WTC11 (cell line): ENCODE data around the gene FOXB2. TPM values are rescaled to one million over a fixed set of nuclear protein-coding genes. Genes with fewer than 3 reads are reported as not detected.
A peak's percentile ranks its signal among the peaks of the same experiment; 100 is the strongest.

Experiments
- ATAC-seq: fragments of 200-7000 bp; cut with Tn5 transposase; 2 replicates; pipeline ENCODE4 v1.10.0; 2021; ENCODE audit warnings: mild to moderate bottlenecking, moderate library complexity
- CTCF ChIA-PET: fragments of 300-600 bp; sonication (Branson Sonifier 250); formaldehyde crosslinking; loops from one replicate; lab custom pipeline; 2021; ENCODE audit warnings: antibody characterized with exemption; lab: Charles Lee
- POLR2A ChIA-PET: fragments of 350-600 bp; sonication (Branson Sonifier 250); formaldehyde crosslinking; loops from one replicate; lab custom pipeline; 2021; ENCODE audit warnings: antibody characterized with exemption; lab: Charles Lee
- DNase-seq: peaks from one replicate; pipeline ENCODE4 v3.0.0; 2021; ENCODE audit warnings: low spot score
- H3K27ac Mint-ChIP-seq: 2 replicates; pipeline ENCODE4 v1.8.0; 2021; ENCODE audit warnings: mixed read lengths
- H3K27me3 Mint-ChIP-seq: 2 replicates; pipeline ENCODE4 v1.8.0; 2021; ENCODE audit warnings: low read depth, mild to moderate bottlenecking, moderate library complexity, mixed read lengths
- H3K36me3 Mint-ChIP-seq: 2 replicates; pipeline ENCODE4 v1.8.0; 2021; ENCODE audit warnings: mixed read lengths
- H3K4me1 Mint-ChIP-seq: 2 replicates; pipeline ENCODE4 v1.8.0; 2022; ENCODE audit warnings: mixed read lengths
- H3K4me3 Mint-ChIP-seq: 2 replicates; pipeline ENCODE4 v1.8.0; 2021; ENCODE audit warnings: mild to moderate bottlenecking, moderate library complexity, mixed read lengths
- H3K9me3 Mint-ChIP-seq: 2 replicates; pipeline ENCODE4 v1.8.0; 2021; ENCODE audit warnings: mixed read lengths
- NFATC4 ChIP-seq: fragments of 250-450 bp; sonication (Bioruptor Pico); IDR thresholded peaks from 2 replicates; pipeline ENCODE4 v1.9.0; 2021; ENCODE audit warnings: mild to moderate bottlenecking
- NR3C1 ChIP-seq: sonication (generic); formaldehyde crosslinking; conservative IDR thresholded peaks from 2 replicates; pipeline ENCODE4 v1.8.1; 2023; ENCODE audit warnings: low read depth, mild to moderate bottlenecking, missing genetic modification reagents
- OVOL2 ChIP-seq: fragments of 250-450 bp; sonication (Bioruptor Pico); IDR thresholded peaks from 2 replicates; pipeline ENCODE4 v1.9.0; 2021; ENCODE audit warnings: mild to moderate bottlenecking, borderline replicate concordance
- total RNA-seq: library from RNA; stranded (reverse); gene quantifications from 3 replicates; pipeline ENCODE4 v1.2.3, GENCODE V29; 2021
- TF ChIP-seq, protein P1 (sequence below): fragments of 250-450 bp; sonication (Bioruptor Pico); IDR thresholded peaks from 2 replicates; pipeline ENCODE4 v1.9.0; 2021; ENCODE audit warnings: mild to moderate bottlenecking, borderline replicate concordance
- TF ChIP-seq, protein P2 (sequence below): sonication (generic); formaldehyde crosslinking; IDR thresholded peaks from 2 replicates; pipeline ENCODE4 v1.8.1; 2023; ENCODE audit warnings: mild to moderate bottlenecking, moderate library complexity, missing genetic modification reagents
- TF ChIP-seq, protein P3 (sequence below): fragments of 200-600 bp; IDR thresholded peaks from 2 replicates; pipeline ENCODE4 v1.8.0; 2022; ENCODE audit warnings: antibody characterized with exemption
- TF ChIP-seq, protein P4 (sequence below): sonication (generic); formaldehyde crosslinking; IDR thresholded peaks from 2 replicates; pipeline ENCODE4 v1.8.0; 2022; ENCODE audit warnings: missing genetic modification reagents
- TF ChIP-seq, protein P5 (sequence below): sonication (generic); formaldehyde crosslinking; IDR thresholded peaks from 2 replicates; pipeline ENCODE4 v1.8.0; 2023; ENCODE audit warnings: missing genetic modification reagents

The FOXB2 gene
- total RNA-seq, 1 experiment from 2014 or later, result 0.22 TPM

DNA sequence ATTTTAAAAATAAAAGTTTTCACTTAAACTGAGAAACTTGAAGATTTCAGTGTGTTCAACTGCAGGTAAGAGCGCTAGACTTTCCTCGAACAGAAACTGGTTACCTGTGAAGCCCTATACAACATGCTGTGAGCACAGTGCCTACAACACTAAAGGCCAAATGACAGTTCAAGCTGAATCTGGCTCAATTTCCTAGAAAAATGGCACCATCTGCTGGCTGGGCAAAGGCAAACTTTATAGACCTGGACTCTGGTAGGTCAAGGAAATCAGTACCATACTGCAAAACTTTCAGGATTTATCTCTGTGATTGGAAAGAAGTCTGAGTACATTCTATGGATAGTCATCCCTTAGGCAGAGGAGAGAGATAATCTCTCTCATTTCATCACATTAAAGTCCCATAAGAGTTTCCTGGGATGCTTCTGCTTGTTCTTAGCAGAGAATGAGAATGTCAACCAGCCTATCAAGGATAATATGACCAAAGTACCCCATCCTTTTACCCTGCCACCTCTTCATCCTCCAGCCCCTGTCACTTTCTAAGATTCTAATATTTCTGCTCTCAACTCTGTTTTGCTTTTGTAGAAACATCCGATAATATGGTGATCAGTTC is 31.8 kb upstream of the FOXB2 start:
- CTCF ChIA-PET, result interaction anchor here (0.6 to 3.1 kb wide), 11 partner anchors 9 to 1381 kb away, joined by 3 to 32 read pairs (median 4); no protein-coding TSS in a partner anchor

DNA sequence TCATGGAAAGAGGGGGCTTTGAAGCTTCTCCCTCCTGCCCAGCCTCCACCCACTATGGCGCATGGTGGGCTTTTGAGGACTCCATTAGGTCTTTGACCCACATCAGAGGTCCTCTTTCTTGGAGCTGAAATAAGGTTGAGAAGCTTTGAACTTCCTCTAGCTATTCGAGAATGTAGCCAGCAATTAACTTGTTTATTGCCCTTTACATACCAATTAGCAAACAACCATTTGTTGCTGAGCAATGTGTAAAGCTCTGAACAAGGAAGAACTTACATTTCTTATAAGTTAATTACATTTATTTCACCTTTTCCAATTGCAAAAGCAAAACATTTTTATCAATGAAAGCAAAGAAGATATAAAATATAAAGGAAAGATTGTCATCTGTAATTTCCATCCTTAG is 30.5 kb upstream of the FOXB2 start:
- H3K9me3 Mint-ChIP-seq, result peaks cover 5% of the 10 kb centered on the region
- ATAC-seq, result no peak
- CTCF ChIA-PET, result interaction anchor here (1.4 to 3.1 kb wide), 3 partner anchors 21 to 233 kb away, joined by 3 to 32 read pairs (median 9); no protein-coding TSS in a partner anchor

More for the DNA sequence above, 31.8 kb upstream of the FOXB2 start:
- POLR2A ChIA-PET, result no interaction called here
- Mint-ChIP-seq H3K36me3 (no peaks in the 10 kb centered on the region; the same call in 1 of the 2 replicates), H3K27me3 (no peaks in the 10 kb centered on the region), H3K9me3 (peaks cover 5% of the 10 kb centered on the region), H3K4me3 (no peak overlapping the region), H3K4me1 (peaks cover 6% of the 10 kb centered on the region; the same call in 1 of the 2 replicates), H3K27ac (no peak overlapping the region)
- DNase-seq (peak; percentile 47), ATAC-seq (peak; percentile 89)
- TF ChIP-seq, protein P1, sequence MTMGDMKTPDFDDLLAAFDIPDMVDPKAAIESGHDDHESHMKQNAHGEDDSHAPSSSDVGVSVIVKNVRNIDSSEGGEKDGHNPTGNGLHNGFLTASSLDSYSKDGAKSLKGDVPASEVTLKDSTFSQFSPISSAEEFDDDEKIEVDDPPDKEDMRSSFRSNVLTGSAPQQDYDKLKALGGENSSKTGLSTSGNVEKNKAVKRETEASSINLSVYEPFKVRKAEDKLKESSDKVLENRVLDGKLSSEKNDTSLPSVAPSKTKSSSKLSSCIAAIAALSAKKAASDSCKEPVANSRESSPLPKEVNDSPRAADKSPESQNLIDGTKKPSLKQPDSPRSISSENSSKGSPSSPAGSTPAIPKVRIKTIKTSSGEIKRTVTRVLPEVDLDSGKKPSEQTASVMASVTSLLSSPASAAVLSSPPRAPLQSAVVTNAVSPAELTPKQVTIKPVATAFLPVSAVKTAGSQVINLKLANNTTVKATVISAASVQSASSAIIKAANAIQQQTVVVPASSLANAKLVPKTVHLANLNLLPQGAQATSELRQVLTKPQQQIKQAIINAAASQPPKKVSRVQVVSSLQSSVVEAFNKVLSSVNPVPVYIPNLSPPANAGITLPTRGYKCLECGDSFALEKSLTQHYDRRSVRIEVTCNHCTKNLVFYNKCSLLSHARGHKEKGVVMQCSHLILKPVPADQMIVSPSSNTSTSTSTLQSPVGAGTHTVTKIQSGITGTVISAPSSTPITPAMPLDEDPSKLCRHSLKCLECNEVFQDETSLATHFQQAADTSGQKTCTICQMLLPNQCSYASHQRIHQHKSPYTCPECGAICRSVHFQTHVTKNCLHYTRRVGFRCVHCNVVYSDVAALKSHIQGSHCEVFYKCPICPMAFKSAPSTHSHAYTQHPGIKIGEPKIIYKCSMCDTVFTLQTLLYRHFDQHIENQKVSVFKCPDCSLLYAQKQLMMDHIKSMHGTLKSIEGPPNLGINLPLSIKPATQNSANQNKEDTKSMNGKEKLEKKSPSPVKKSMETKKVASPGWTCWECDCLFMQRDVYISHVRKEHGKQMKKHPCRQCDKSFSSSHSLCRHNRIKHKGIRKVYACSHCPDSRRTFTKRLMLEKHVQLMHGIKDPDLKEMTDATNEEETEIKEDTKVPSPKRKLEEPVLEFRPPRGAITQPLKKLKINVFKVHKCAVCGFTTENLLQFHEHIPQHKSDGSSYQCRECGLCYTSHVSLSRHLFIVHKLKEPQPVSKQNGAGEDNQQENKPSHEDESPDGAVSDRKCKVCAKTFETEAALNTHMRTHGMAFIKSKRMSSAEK (CRISPR knock-in tag), result no peak
- TF ChIP-seq, protein P2, sequence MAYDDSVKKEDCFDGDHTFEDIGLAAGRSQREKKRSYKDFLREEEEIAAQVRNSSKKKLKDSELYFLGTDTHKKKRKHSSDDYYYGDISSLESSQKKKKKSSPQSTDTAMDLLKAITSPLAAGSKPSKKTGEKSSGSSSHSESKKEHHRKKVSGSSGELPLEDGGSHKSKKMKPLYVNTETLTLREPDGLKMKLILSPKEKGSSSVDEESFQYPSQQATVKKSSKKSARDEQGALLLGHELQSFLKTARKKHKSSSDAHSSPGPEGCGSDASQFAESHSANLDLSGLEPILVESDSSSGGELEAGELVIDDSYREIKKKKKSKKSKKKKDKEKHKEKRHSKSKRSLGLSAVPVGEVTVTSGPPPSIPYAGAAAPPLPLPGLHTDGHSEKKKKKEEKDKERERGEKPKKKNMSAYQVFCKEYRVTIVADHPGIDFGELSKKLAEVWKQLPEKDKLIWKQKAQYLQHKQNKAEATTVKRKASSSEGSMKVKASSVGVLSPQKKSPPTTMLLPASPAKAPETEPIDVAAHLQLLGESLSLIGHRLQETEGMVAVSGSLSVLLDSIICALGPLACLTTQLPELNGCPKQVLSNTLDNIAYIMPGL (CRISPR knock-in tag), result no peak
- TF ChIP-seq, protein P3, sequence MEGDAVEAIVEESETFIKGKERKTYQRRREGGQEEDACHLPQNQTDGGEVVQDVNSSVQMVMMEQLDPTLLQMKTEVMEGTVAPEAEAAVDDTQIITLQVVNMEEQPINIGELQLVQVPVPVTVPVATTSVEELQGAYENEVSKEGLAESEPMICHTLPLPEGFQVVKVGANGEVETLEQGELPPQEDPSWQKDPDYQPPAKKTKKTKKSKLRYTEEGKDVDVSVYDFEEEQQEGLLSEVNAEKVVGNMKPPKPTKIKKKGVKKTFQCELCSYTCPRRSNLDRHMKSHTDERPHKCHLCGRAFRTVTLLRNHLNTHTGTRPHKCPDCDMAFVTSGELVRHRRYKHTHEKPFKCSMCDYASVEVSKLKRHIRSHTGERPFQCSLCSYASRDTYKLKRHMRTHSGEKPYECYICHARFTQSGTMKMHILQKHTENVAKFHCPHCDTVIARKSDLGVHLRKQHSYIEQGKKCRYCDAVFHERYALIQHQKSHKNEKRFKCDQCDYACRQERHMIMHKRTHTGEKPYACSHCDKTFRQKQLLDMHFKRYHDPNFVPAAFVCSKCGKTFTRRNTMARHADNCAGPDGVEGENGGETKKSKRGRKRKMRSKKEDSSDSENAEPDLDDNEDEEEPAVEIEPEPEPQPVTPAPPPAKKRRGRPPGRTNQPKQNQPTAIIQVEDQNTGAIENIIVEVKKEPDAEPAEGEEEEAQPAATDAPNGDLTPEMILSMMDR, result 0 out of 2 replicates have a peak, but pooled peaks have one; percentile 20

More for the DNA sequence above, 30.5 kb upstream of the FOXB2 start:
- Mint-ChIP-seq H3K36me3 (no peaks in the 10 kb centered on the region; the same call in 1 of the 2 replicates), H3K4me1 (peaks cover 17% of the 10 kb centered on the region), H3K27me3 (no peaks in the 10 kb centered on the region), H3K27ac (no peak overlapping the region), H3K4me3 (no peak overlapping the region)
- POLR2A ChIA-PET, result no interaction called here
- DNase-seq, result no peak
- TF ChIP-seq, protein P4, sequence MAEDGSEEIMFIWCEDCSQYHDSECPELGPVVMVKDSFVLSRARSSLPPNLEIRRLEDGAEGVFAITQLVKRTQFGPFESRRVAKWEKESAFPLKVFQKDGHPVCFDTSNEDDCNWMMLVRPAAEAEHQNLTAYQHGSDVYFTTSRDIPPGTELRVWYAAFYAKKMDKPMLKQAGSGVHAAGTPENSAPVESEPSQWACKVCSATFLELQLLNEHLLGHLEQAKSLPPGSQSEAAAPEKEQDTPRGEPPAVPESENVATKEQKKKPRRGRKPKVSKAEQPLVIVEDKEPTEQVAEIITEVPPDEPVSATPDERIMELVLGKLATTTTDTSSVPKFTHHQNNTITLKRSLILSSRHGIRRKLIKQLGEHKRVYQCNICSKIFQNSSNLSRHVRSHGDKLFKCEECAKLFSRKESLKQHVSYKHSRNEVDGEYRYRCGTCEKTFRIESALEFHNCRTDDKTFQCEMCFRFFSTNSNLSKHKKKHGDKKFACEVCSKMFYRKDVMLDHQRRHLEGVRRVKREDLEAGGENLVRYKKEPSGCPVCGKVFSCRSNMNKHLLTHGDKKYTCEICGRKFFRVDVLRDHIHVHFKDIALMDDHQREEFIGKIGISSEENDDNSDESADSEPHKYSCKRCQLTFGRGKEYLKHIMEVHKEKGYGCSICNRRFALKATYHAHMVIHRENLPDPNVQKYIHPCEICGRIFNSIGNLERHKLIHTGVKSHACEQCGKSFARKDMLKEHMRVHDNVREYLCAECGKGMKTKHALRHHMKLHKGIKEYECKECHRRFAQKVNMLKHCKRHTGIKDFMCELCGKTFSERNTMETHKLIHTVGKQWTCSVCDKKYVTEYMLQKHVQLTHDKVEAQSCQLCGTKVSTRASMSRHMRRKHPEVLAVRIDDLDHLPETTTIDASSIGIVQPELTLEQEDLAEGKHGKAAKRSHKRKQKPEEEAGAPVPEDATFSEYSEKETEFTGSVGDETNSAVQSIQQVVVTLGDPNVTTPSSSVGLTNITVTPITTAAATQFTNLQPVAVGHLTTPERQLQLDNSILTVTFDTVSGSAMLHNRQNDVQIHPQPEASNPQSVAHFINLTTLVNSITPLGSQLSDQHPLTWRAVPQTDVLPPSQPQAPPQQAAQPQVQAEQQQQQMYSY, result no peak
- no peak for TF ChIP-seq OVOL2
- TF ChIP-seq NR3C1, result no peak
- TF ChIP-seq NFATC4 (CRISPR knock-in tag), result no peak
- TF ChIP-seq, protein P5, sequence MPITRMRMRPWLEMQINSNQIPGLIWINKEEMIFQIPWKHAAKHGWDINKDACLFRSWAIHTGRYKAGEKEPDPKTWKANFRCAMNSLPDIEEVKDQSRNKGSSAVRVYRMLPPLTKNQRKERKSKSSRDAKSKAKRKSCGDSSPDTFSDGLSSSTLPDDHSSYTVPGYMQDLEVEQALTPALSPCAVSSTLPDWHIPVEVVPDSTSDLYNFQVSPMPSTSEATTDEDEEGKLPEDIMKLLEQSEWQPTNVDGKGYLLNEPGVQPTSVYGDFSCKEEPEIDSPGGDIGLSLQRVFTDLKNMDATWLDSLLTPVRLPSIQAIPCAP (CRISPR knock-in tag), result no peak
